ENCODE measurements around the gene ADPRM. TPM values are rescaled to one million over a fixed set of nuclear protein-coding genes. Genes with fewer than 3 reads are reported as not detected.

ADPRM gene
- total RNA-seq, 1 experiment from 2014 or later, result 2.9 TPM

- Histone ChIP-seq H3K9me2 (replicated peaks; ENCODE audit: low read length) (no peaks in the 10 kb centered on the region), H2AFZ (ENCODE audit: low read length) (no peak overlapping the region), H3K9ac (ENCODE audit: low read length) (no peak overlapping the region), H3K79me2 (ENCODE audit: low read length) (no peaks in the 10 kb centered on the region), H3K4me3 (ENCODE audit: low read length) (no peak overlapping the region), H3K36me3 (ENCODE audit: low read depth, low read length) (no peaks in the 10 kb centered on the region), H3K27me3 (ENCODE audit: low read length) (peaks cover 5% of the 10 kb centered on the region; the same call in 1 of the 2 replicates), H3F3A (ENCODE audit: low read length, unreplicated experiment) (no peaks in the 10 kb centered on the region), H3K4me2 (ENCODE audit: low read length) (no peak overlapping the region), H3K27ac (ENCODE audit: low read length) (no peak overlapping the region), H3K9me3 (ENCODE audit: low read length) (no peaks in the 10 kb centered on the region), H3K4me1 (ENCODE audit: insufficient read depth, low read length) (no peaks in the 10 kb centered on the region; the same call in 1 of the 2 replicates), H4K20me1 (ENCODE audit: low read length) (no peaks in the 10 kb centered on the region)
- intact Hi-C loops (cut with micrococcal nuclease), result no loop called here
- DNase-seq, result no peak
- POLR2A ChIA-PET (ENCODE audit: unreplicated experiment), result no interaction called here
- no peak for TF ChIP-seq CTCF (conservative IDR thresholded peaks at IDR 0.05; ENCODE audit: low read depth, low read length)
- TF ChIP-seq EZH2 (IDR thresholded peaks at IDR 0.05; ENCODE audit: low read length, unreplicated experiment), result no peak
- TF ChIP-seq EZH2phosphoT487 (IDR thresholded peaks at IDR 0.05; ENCODE audit: borderline replicate concordance, low read length), result no peak
- no TSS peak for BruUV-seq (replicated peaks)
- no peak for ATAC-seq
- CTCF ChIA-PET, result interaction anchor here (0.6 kb wide), 1 partner anchor 1182 kb away, joined by 3 read pairs; no protein-coding TSS in a partner anchor
Measured at GRCh38 chr17:10752696-10753095, 55.3 kb downstream of the ADPRM start.

GRCh38 chr17:10754109-10754508 lies 56.7 kb downstream of the ADPRM start:
- POLR2A ChIA-PET (ENCODE audit: unreplicated experiment), result no interaction called here
- Histone ChIP-seq H2AFZ (ENCODE audit: low read length) (no peak overlapping the region), H3K9ac (ENCODE audit: low read length) (no peak overlapping the region), H3K36me3 (ENCODE audit: low read depth, low read length) (no peaks in the 10 kb centered on the region), H3F3A (ENCODE audit: low read length, unreplicated experiment) (no peaks in the 10 kb centered on the region), H3K4me3 (ENCODE audit: low read length) (no peak overlapping the region), H3K4me2 (ENCODE audit: low read length) (no peak overlapping the region), H3K9me2 (replicated peaks; ENCODE audit: low read length) (no peaks in the 10 kb centered on the region), H3K4me1 (ENCODE audit: insufficient read depth, low read length) (no peaks in the 10 kb centered on the region; the same call in 1 of the 2 replicates), H3K27ac (ENCODE audit: low read length) (no peak overlapping the region), H3K27me3 (ENCODE audit: low read length) (peaks cover under 1% of the 10 kb centered on the region; the same call in 1 of the 2 replicates), H4K20me1 (ENCODE audit: low read length) (no peaks in the 10 kb centered on the region), H3K79me2 (ENCODE audit: low read length) (no peaks in the 10 kb centered on the region), H3K9me3 (ENCODE audit: low read length) (no peaks in the 10 kb centered on the region)
- intact Hi-C loops (cut with micrococcal nuclease), result no loop called here
- no peak for TF ChIP-seq EZH2phosphoT487 (IDR thresholded peaks at IDR 0.05; ENCODE audit: borderline replicate concordance, low read length)
- peak; percentile 55 for TF ChIP-seq CTCF (conservative IDR thresholded peaks at IDR 0.05; ENCODE audit: low read depth, low read length)
- DNase-seq, result peak; percentile 52
- CTCF ChIA-PET, result no interaction called here
- no TSS peak for BruUV-seq (replicated peaks)
- no peak for ATAC-seq

- Histone ChIP-seq H3K4me3 (ENCODE audit: low read length) (no peak overlapping the region), H3K9ac (ENCODE audit: low read length) (no peak overlapping the region), H3K79me2 (ENCODE audit: low read length) (no peaks in the 10 kb centered on the region), H3K27ac (ENCODE audit: low read length) (no peak overlapping the region), H3F3A (ENCODE audit: low read length, unreplicated experiment) (no peaks in the 10 kb centered on the region), H3K9me2 (replicated peaks; ENCODE audit: low read length) (no peaks in the 10 kb centered on the region), H3K4me2 (ENCODE audit: low read length) (no peak overlapping the region), H3K36me3 (ENCODE audit: low read depth, low read length) (no peaks in the 10 kb centered on the region), H3K27me3 (ENCODE audit: low read length) (no peaks in the 10 kb centered on the region), H3K4me1 (ENCODE audit: insufficient read depth, low read length) (no peaks in the 10 kb centered on the region; the same call in 1 of the 2 replicates), H3K9me3 (ENCODE audit: low read length) (no peaks in the 10 kb centered on the region), H2AFZ (ENCODE audit: low read length) (no peak overlapping the region), H4K20me1 (ENCODE audit: low read length) (no peaks in the 10 kb centered on the region)
- no peak for TF ChIP-seq CTCF (conservative IDR thresholded peaks at IDR 0.05; ENCODE audit: low read depth, low read length)
- no peak for TF ChIP-seq EZH2 (IDR thresholded peaks at IDR 0.05; ENCODE audit: low read length, unreplicated experiment)
- TF ChIP-seq EZH2phosphoT487 (IDR thresholded peaks at IDR 0.05; ENCODE audit: borderline replicate concordance, low read length), result no peak
- ATAC-seq, result no peak
- CTCF ChIA-PET, result no interaction called here
- no peak for DNase-seq
- no TSS peak for BruUV-seq (replicated peaks)
- POLR2A ChIA-PET (ENCODE audit: unreplicated experiment), result no interaction called here
- intact Hi-C loops (cut with micrococcal nuclease), result no loop called here
Measured at GRCh38 chr17:10754861-10755591, 57.6 kb downstream of the ADPRM start.

Data from PC-3 (cell line).